Measurements from ENCODE around the gene KCNAB1. TPM values are rescaled to one million over a fixed set of nuclear protein-coding genes. Genes with fewer than 3 reads are reported as not detected.

KCNAB1 gene
- total and polyA plus RNA-seq, 2 donors (not counting 3 experiments of a cell fraction or from before 2014, with no cell fraction given): 0.21 TPM; not detected in 1

- FAIRE-seq (no peak), DNase-seq (ENCODE audit: low read depth, low spot score) (no peak)
- no peak for TF ChIP-seq EZH2 (IDR thresholded peaks at IDR 0.05; ENCODE audit: borderline replicate concordance, low read depth, low read length, severe bottlenecking)
- TF ChIP-seq POLR2A (IDR thresholded peaks at IDR 0.05; ENCODE audit: low read depth, low read length): no peak
- no peak for TF ChIP-seq JUN (IDR thresholded peaks at IDR 0.05; ENCODE audit: borderline replicate concordance, insufficient read depth, insufficient read length, low read depth)
- TF ChIP-seq, protein P1, sequence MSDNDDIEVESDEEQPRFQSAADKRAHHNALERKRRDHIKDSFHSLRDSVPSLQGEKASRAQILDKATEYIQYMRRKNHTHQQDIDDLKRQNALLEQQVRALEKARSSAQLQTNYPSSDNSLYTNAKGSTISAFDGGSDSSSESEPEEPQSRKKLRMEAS (IDR thresholded peaks at IDR 0.05; ENCODE audit: insufficient read depth, insufficient read length): no peak
- TF ChIP-seq FOS (IDR thresholded peaks at IDR 0.05; ENCODE audit: borderline replicate concordance, insufficient read depth, low read length): no peak
- TF ChIP-seq MYC (IDR thresholded peaks at IDR 0.05; ENCODE audit: low read depth, low read length): no peak
- TF ChIP-seq, protein P2, sequence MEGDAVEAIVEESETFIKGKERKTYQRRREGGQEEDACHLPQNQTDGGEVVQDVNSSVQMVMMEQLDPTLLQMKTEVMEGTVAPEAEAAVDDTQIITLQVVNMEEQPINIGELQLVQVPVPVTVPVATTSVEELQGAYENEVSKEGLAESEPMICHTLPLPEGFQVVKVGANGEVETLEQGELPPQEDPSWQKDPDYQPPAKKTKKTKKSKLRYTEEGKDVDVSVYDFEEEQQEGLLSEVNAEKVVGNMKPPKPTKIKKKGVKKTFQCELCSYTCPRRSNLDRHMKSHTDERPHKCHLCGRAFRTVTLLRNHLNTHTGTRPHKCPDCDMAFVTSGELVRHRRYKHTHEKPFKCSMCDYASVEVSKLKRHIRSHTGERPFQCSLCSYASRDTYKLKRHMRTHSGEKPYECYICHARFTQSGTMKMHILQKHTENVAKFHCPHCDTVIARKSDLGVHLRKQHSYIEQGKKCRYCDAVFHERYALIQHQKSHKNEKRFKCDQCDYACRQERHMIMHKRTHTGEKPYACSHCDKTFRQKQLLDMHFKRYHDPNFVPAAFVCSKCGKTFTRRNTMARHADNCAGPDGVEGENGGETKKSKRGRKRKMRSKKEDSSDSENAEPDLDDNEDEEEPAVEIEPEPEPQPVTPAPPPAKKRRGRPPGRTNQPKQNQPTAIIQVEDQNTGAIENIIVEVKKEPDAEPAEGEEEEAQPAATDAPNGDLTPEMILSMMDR (IDR thresholded peaks at IDR 0.05; ENCODE audit: extremely low read depth in 1 of 2, insufficient read depth in 1 of 2, low read depth in 1 of 2, low read length in 2 of 2): no peak
- dilution Hi-C loops (cut with MboI; ENCODE audit: extremely low pct_ligation_motif_present, low sequenced_read_pairs): loop anchor here (25.0 kb wide), 1 partner anchor 356 kb away; no protein-coding TSS in a partner anchor
- Histone ChIP-seq H3K27me3 (ENCODE audit: control insufficient read depth in 2 of 2, insufficient read depth in 2 of 2, low read length in 2 of 2) (peaks cover 3 to 10% of the 10 kb centered on the region in 2 experiments), H3K4me3 (replicated peaks in 1 of 3; ENCODE audit: insufficient read depth in 1 of 3, low read depth in 1 of 3, low read length in 3 of 3) (no peak overlapping the region), H3K27ac (ENCODE audit: insufficient read depth, low read depth, low read length) (no peak overlapping the region), H4K20me1 (replicated peaks; ENCODE audit: control insufficient read depth, extremely low read depth, insufficient read depth, low read length) (no peaks in the 10 kb centered on the region), H3K4me2 (ENCODE audit: insufficient read depth, low read length) (no peak overlapping the region), H3K4me1 (ENCODE audit: control insufficient read depth, extremely low read depth, insufficient read depth, low read length) (no peaks in the 10 kb centered on the region), H3K9me3 (replicated peaks; ENCODE audit: control insufficient read depth, insufficient read depth, low read length) (no peaks in the 10 kb centered on the region), H3K79me2 (ENCODE audit: control insufficient read depth, insufficient read depth, low read length) (no peaks in the 10 kb centered on the region), H3K36me3 (ENCODE audit: control insufficient read depth in 2 of 2, extremely low read depth in 1 of 2, insufficient read depth in 2 of 2, low read length in 2 of 2) (no peaks in the 10 kb centered on the region), H3K9ac (replicated peaks; ENCODE audit: extremely low read depth, insufficient read depth, low read length) (no peak overlapping the region), H2AFZ (ENCODE audit: low read depth, low read length) (no peak overlapping the region), H3K9me1 (replicated peaks; ENCODE audit: control insufficient read depth, extremely low read depth, insufficient read depth, low read length) (no peaks in the 10 kb centered on the region)
- no TSS peak for BruUV-seq (replicated peaks)
- intact Hi-C loops (cut with micrococcal nuclease): no loop called here
- ChIA-PET CTCF (interaction anchor here (1.1 to 1.7 kb wide), 3 partner anchors 9 to 17 kb away, joined by 3 to 9 read pairs (median 4); no protein-coding TSS in a partner anchor), POLR2A (no interaction called here)
These were observed 398.3 kb downstream of the KCNAB1 start for GRCh38 chr3:156518726-156519125.

Measured in endothelial cell of umbilical vein (primary cell).